RCC 7860 (cell line): ENCODE data around the gene GRID1.
"Not testable (repeated sequence)": the region's sequence is repeated elsewhere in the genome, so short reads cannot be mapped to it uniquely, and the experiment has no call there.

Experiments used
- DNase-seq: peaks from one replicate; pipeline ENCODE4 v3.0.0-alpha.2; 2015; ENCODE audit warnings: low spot score
- FAIRE-seq: peaks from 2 replicates; lab custom pipeline; 2012; peaks lifted over from hg19 to GRCh38; lab: Jason Lieb, UNC

The GRID1 gene

DNA sequence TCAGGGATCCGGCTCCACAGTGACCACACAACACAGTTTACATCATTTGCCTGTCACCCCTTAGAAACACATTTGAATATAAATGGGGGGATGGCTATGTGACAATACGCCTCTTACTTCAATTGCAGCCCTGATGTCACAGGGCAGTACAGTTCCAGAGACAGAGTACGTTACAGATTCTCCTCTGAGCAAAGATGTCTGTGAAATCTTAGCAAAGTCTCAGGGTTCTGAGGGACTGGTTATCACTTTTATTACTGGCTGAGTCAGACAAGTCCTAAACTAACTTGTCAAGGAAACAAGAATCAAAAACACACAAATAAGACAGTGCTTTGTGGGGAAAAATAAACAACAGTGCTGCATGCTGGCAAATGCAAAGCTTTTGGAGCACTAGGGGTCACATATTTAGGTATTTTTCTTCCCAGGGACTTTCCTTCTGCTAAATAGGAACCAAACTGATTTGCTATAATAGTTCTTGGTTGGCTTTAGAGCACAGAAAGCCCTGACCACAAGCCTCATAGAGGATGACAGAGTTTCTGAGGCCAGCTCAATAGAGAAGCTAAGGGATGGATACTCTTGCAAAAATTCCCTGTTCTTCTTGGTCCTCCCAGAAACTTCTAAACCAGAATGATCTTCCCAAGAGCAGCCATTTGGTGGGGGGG is 501.6 kb downstream of the GRID1 start:
- no peak for DNase-seq
- FAIRE-seq: no peak

DNA sequence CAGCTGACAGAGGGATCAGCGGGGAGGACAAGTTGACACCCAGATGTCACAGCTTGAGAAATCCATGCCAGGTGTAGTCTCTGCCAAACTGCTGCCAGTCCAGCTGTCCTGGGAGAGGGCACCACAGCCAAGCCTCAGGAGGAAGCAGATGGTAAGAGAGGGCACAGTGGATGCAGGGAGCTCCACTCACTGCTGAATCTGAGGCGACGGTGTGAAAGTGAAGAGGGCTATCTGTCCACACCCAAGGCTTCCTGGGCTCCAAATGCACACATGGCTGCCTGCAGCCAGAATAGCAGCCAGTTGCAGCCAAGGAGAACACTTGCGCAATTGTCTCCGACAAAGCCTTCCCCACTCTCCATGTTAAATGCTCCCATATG is 502.4 kb downstream of the GRID1 start:
- DNase-seq (no peak), FAIRE-seq (no peak)

DNA sequence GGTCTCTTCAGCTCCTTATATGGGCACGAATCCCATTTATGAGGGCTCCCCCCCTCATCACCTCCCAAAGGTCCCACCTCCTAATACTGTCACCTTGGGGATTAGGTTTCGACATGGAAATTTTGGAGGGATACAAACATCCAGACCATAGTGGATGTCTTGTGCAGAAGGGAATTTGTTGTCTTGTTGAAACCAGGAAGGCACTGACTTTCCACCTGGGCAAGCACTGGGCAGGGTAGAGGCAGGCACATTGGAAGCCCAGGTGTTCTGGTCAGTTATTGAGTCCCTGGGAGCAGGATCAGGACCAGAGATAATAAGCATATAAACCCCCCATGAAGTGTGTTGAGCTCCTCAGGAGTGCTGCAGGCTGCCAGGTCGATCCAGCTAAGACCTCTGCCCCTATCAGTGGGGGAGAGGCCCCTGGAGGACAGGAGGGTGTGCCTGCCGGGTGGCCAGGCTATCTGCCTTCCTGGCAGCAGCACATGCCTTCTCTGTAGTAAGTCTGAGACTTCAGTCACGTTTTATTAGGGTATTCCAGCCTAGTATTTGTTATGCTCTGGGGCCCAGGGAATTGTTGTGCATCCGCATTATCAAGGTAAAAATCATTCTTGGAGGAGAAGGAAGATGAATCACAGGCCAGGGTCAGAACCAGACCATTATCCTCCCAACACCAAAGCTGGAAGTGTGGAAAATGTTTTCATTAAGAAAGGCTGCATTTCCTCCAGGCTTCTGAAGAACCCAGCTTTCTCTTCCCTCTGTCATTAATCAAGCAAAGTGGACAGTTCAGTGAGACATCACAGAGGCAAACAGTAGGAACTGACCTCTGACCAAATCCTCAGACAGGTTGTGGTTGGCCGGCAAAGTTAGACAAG is 503.1 kb downstream of the GRID1 start:
- no peak for DNase-seq
- FAIRE-seq: no peak

DNA sequence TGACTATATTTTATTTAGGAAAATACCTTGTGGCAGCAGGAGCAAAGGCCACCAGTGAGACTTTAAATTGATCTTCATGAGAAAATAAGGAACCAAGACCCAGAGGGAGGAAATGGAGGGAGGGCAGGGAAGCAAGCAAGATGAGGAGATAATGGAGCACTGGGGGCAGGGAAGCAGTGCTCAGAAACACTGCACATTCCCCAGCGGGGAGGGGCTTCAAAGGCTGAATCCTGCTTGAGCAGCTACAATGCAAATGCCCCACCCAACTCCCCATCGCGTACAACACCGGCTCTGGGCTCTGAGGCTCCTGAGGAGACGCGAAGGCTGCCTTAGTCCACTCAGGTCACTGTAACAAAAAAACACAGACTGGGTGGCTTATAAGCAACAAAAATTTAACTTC is 503.8 kb downstream of the GRID1 start:
- DNase-seq: no peak
- no peak for FAIRE-seq

DNA sequence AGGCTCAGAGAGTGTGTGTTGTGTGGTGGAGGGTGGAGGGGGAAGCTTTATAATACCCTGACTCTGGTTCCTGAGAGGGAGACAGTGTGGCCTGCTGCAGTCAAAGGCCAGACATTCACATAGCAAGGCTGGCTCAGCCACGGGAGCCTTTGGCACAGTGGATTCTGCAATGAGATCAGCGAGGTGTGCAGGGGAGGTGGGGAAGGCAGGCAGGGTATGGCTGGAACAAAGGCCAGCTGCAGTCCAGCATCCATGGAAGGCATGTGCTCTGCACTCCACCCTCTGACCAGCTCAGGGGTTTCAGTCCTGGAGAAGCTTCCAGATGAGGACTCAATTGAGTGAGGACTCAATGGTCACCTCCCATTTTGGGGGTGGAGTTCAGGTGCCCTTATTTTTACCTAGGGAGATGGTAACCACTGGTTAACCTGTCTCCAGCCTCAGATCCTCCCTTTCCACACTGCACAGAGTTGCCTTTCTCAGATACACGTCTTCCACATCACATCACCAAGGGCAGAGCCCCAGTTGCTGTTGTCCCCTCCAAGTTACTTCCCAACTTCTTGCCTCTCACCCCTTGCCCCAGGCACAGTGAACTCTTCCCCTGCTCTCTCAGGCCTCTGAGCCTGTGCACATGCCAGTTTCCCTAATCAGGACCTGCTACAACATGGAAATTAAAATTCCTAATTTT is 504.9 kb downstream of the GRID1 start:
- DNase-seq: no peak
- no peak for FAIRE-seq

DNA sequence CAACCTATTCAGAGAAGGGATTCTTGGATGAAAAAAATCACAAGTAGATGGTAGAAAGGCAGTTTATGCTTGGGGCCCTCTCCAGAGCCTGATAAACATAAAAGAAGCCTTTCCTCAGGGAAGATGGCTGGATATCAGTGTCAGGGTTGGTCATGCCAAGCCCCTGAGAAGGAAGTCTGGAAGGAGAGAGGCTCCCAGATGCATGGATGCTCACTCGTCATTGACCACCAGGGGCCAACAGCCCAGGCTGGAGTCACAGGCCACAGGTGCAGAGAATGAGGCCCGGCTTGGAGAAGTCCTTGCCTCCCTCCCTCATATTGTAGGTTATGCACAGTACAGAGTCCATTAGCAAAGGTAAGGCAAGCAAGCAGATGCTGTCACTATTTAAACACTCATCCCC is 506.7 kb downstream of the GRID1 start:
- DNase-seq (no peak), FAIRE-seq (no peak)

DNA sequence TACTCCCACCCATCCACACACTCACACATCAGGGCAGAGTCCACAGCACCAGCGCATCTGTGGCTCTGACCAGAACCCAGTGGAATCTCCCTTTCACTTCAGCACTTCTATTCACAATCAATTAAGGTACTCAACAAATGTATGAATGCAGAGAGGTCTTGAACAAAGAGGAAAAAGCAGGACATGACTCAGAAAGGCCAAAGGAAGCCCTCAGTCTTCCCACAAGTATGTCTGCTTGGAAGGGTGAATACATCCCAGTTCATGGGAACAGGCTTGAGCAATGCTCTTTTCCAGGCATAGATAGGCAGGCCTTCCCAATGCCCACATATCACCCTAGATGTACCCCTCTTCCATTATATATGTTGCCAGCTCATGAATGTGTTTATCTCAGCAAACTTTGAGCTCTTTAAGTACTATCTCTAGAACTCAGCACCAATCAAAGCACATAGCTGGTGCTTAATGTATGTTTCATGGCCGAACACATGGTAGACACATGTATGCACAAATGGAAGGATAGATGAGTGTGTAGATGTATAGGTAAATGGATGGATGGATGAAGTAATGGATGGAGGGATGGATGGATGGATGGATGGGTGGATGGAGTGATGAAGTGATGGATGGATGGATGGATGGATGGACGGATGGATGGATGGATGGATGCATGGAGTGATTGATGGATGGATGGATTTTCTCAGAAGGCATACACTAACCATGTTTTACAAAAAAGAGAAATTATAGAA is 507.6 kb downstream of the GRID1 start:
- FAIRE-seq: no peak
- no peak for DNase-seq

DNA sequence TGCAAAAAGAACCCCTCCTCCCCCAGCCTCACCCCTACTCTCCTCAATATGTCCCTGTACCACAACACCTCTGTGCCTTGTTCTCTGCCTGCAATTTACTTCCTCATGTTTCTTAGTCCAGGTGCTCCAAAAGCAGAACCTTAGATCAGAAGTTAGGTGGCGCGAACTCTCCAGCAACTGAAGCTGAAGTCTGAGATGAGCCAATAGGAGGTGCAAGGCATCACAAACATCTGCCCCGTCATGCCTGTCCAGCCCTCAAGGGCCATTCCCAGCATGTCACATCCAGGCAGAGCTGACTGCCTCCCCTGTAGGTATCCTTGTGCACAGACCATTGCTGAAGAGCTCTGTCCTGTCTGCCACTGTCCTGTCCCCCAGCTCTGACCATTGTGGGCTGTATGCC is 508.8 kb downstream of the GRID1 start:
- DNase-seq: no peak
- no peak for FAIRE-seq

DNA sequence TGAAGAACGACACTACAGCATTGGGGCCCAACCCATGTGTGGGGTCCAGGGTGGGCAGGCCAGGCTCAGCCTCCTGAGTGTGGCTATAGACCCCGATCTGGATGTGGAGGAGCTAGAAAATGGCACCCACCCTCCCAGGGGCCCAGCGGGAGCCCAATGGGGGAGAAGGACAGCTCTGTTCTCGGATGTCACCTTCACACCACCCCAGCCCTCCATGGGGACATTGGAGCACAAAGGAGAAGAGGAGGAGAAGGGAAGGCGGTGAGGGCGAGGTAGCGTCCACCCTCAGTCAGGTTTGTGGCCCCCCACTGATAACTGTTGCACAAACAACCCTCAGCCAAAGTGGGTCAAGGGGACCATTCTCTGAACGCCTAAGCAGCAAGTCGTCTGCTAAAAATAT is 509.3 kb downstream of the GRID1 start:
- FAIRE-seq: no peak
- no peak for DNase-seq

DNA sequence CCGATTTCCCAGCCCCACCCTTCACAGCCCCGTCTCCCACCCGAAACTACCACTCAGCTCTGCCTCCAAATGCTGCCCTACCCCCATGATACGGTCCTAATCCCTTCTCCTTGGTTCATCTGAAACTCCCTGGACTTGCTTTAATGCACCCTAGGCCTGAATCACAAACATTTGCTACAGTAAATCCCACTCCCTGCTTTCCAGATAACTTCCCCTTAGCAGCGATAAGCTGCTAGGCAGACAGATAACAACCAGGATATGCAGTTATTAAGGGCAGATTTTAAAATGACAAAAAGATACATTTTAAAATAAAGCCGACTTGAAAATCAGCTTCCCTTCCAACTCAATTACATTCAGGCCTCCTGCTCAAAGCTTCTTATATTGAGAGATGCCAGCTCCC is 514.7 kb downstream of the GRID1 start:
- DNase-seq: no peak

DNA sequence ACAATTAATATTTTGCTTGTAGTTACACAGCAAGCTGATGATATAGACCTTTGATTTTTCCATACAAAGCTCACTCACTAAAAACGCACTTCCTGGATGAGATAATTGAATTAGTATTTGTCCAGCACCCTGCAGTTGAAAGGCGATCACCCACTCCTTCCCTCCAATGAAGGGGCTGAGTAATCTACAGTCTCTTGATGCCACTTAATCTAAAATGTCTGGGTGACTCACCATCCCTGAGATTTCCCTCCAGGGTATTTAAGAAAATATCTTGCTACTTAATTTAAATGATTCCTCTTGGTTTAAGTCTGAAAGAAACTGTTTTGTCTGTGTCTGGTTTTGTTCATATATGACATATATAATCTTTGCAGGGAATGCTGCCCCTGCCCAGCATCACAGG is 515.3 kb downstream of the GRID1 start:
- FAIRE-seq: no peak

More for the DNA sequence above, 514.7 kb downstream of the GRID1 start:
- no peak for FAIRE-seq

DNA sequence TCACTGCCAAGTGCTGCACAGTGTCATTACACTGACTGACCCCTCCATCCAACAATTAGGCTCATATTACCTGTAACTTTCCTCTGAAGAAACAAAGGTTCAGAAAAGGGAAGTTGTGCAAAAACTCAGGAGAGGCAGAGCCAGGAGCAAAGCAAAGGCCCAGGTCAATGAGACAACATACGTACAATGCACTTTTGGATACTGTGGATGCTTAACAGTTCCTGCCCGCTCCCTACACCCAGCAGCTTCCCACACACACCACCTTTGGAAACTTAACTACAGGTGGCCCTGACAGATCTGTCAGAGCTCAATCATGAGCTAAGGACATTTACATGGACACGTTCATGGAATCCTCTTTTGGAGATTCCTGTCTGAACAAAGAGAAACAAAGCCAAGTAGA is 515.9 kb downstream of the GRID1 start:
- FAIRE-seq (no peak), DNase-seq (no peak)

More for the DNA sequence above, 515.3 kb downstream of the GRID1 start:
- no peak for DNase-seq

DNA sequence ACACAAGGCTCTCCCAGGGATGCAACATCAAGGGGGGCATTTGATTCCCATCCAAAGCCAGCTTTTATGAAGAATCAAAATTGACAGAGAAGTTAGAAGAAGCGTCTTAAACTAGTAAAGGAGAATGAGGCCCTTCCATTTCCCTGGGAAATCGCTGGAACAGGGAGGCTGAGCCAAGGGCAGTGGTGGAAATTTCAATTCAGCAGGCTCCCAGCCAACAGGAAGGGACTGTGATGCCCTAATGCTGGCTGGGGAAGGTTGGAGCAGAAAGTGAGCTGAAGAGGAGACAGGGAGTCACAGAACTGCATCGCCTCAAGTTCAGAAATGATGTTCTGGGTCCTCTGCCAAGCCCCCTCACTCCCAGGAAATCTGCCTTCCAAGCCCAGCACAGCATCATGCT is 517.3 kb downstream of the GRID1 start:
- FAIRE-seq: no peak
- DNase-seq: no peak

DNA sequence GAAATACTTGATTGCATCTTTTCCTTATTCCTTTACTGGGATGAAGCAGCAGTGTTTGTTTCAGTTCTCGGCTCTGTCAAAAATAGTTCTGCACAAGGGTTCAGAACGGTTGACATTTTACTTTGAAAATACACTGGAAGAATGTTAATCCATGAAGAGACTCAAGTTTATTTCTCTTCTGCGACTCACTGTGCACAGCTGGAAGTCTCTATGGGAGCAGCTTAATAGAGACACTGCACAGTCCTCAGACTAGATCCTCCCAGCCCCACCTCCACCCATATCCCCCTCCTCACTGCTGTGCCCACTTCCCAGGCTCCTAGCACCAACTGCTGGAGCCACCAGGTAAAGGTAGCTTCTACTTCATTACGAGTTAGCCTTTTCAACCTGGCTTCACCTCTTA is 517.8 kb downstream of the GRID1 start:
- DNase-seq: no peak
- FAIRE-seq: no peak

DNA sequence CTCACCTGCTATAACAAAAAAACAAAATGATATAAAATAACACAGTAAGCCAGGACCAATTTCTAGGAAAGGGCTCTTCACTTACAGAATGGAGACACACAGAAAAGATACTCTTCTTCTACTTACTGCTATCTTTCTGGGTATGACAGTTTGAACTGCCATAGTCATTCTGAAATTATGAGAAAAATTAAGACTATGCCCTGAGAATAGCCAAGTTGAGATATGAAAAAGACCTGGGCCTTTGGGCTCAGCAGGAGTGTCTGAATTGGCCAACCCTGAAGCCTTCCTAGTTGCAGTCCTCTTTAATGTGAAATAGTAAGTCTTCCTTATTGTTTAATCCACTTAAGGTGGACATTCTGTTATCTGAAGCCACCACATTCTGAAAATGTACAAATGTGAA is 519.5 kb downstream of the GRID1 start:
- no peak for DNase-seq
- FAIRE-seq: no peak

DNA sequence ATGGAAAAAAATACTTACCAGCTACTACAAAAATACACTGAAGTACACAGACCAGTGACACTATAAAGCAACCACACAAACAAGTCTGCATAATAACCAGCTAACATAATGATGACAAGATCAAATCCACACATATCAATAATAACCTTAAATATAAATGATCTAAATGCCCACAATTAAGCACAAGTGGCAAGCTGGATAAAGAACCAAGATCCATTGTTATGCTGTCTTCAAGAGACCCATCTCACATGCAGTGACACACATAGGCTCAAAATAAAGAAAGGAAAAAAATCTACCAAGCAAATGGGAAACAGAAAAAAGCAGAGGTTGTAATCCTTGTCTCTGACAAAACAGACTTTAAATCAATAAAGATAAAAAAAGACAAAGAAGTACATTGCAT is 527.9 kb downstream of the GRID1 start:
- FAIRE-seq: not testable (repeated sequence)

DNA sequence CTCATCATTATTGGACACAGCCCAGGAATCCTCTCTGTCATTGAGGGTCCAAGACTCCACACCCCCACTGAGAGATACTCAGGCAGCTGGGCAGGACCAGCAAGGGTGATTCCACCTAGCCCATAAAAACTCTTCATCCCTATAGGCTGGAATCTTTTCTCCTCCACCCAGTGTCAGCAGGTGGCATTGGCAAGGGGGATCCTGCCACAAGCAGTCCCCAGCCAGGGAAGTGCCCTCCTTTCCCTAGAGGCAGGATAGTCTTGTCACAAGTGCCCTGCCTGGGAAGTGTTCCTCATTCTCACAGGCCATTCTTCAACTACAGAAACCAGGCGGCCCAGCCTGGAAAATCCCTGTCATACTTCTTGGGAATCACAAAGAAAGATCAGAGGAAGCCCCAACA is 533.6 kb downstream of the GRID1 start:
- FAIRE-seq (no peak), DNase-seq (no peak)

More for the DNA sequence above, 527.9 kb downstream of the GRID1 start:
- not testable (repeated sequence) for DNase-seq

DNA sequence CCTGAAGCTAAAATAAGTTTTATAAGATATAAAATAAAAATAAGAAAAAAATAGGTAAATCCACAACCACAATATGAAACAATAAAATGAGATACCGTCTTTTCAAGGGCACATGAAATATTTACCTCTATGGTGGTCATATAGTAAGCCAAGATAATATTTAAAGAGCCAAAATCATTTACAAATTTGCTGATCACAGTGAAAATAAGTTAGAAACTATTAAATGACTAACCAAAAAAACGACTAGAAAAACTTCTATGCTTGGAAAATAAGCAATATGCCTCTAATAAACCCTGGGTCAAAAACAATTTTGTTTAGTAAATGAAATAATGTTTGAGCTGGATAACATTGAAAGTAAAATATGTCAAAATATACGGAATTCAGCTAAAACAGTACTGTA is 535.2 kb downstream of the GRID1 start:
- DNase-seq (no peak), FAIRE-seq (no peak)

DNA sequence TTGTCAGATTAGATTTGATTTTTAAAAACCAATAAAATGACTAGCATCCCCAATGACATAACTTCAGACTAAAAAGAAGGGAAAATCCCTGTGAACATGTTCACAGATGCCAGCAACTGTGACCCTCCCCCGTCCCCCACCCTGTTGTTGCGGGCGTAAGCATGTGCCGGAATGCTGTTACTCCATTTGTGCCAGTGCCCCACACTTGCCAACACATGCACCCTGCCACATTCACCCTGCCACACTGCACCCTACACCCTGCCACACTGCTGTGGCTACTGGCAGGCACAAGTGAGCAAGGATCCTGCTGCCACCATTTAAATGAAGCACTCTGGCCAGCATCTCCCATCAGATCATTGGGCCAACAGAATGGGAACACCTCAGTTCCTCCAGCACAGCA is 540.2 kb downstream of the GRID1 start:
- FAIRE-seq: no peak
- DNase-seq: no peak

DNA sequence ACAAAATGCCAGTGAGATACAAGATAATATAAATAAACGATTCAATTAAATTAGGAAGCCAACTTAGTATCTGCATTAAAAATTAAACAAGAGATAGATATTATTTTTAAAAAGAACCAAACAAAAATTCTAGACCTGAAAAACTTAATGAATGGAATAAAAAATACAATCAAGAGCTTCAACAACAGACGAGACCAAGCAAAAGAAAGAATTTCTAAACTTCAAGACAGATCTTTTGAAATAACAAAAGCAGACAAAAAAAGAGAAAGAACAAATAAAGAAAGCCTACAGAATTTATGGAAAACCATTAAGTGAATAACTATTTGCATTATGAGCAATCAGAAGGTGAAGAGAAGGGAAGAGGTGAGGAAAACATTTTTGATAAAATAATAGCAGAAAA is 555.2 kb downstream of the GRID1 start:
- DNase-seq (no peak), FAIRE-seq (no peak)

DNA sequence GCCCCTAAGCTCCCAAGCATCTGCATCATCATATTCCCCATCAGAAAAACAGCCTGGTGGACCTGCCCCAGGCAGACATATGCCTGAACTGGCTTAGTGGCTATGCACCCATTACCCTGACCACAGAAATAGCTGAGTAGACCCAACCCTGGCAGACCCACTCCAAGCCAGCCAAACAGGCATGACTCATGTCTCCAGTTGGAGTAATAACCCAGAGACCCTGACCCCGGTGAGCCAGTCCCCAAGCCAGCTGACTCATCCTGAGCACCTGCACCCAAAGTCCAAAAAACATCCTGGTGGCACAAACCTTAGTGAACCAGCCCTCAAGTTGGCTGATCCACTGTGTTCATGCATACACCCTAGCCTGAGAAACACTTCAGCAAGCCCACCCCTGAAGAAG is 555.9 kb downstream of the GRID1 start:
- DNase-seq (no peak), FAIRE-seq (no peak)
